ENCODE results near the gene MAP3K4. TPM values are rescaled to one million over a fixed set of nuclear protein-coding genes. Genes with fewer than 3 reads are reported as not detected.

Gene MAP3K4
- polyA plus RNA-seq, 1 experiment: 12.7 TPM

GRCh38 chr6:161139766-161140553, 148.4 kb downstream of the MAP3K4 start:
- ChIA-PET CTCF (interaction anchor here (1.0 to 1.5 kb wide), 4 partner anchors 13 to 232 kb away, joined by 3 to 11 read pairs (median 4); no protein-coding TSS in a partner anchor), POLR2A (no interaction called here)
- TF ChIP-seq CTCF (IDR thresholded peaks at IDR 0.05; ENCODE audit: low read depth, low read length): no peak
- H3K4me3 ChIP-seq (ENCODE audit: low read depth, low read length): no peak overlapping the region
- H3K27me3 ChIP-seq (ENCODE audit: control insufficient read depth, insufficient read depth, low read length): no peaks in the 10 kb centered on the region
- H3K9me3 ChIP-seq (ENCODE audit: control insufficient read depth, insufficient read depth, low read length): peaks cover 4% of the 10 kb centered on the region; the same call in 1 of the 2 replicates
- no peak for DNase-seq (ENCODE audit: low read depth, low spot score)
- no peak overlapping the region for H3K27ac ChIP-seq (ENCODE audit: low read depth, low read length)

GRCh38 chr6:161140554-161140875, 148.9 kb downstream of the MAP3K4 start:
- H3K4me3 ChIP-seq (ENCODE audit: low read depth, low read length): no peak overlapping the region
- no peak overlapping the region for H3K27ac ChIP-seq (ENCODE audit: low read depth, low read length)
- POLR2A ChIA-PET: no interaction called here
- H3K27me3 ChIP-seq (ENCODE audit: control insufficient read depth, insufficient read depth, low read length): no peaks in the 10 kb centered on the region
- peaks cover 4% of the 10 kb centered on the region; the same call in 1 of the 2 replicates for H3K9me3 ChIP-seq (ENCODE audit: control insufficient read depth, insufficient read depth, low read length)
- CTCF ChIA-PET: interaction anchor here (1.0 to 1.5 kb wide), 4 partner anchors 12 to 232 kb away, joined by 3 to 11 read pairs (median 4); no protein-coding TSS in a partner anchor
- DNase-seq (ENCODE audit: low read depth, low spot score): no peak
- TF ChIP-seq CTCF (IDR thresholded peaks at IDR 0.05; ENCODE audit: low read depth, low read length): no peak

- no peaks in the 10 kb centered on the region for H3K27me3 ChIP-seq (ENCODE audit: control insufficient read depth, insufficient read depth, low read length)
- no peak overlapping the region for H3K4me3 ChIP-seq (ENCODE audit: low read depth, low read length)
- CTCF ChIA-PET: interaction anchor here (1.0 to 1.5 kb wide), 4 partner anchors 12 to 231 kb away, joined by 3 to 11 read pairs (median 4); no protein-coding TSS in a partner anchor
- TF ChIP-seq CTCF (IDR thresholded peaks at IDR 0.05; ENCODE audit: low read depth, low read length): no peak
- H3K27ac ChIP-seq (ENCODE audit: low read depth, low read length): no peak overlapping the region
- DNase-seq (ENCODE audit: low read depth, low spot score): no peak
- H3K9me3 ChIP-seq (ENCODE audit: control insufficient read depth, insufficient read depth, low read length): peaks cover 4% of the 10 kb centered on the region; the same call in 1 of the 2 replicates
- POLR2A ChIA-PET: no interaction called here
Measured at GRCh38 chr6:161141173-161141572, 149.6 kb downstream of the MAP3K4 start.

- no peak overlapping the region for H3K4me3 ChIP-seq (ENCODE audit: low read depth, low read length)
- H3K27ac ChIP-seq (ENCODE audit: low read depth, low read length): no peak overlapping the region
- peaks cover 4% of the 10 kb centered on the region; the same call in 1 of the 2 replicates for H3K9me3 ChIP-seq (ENCODE audit: control insufficient read depth, insufficient read depth, low read length)
- DNase-seq (ENCODE audit: low read depth, low spot score): no peak
- ChIA-PET CTCF (interaction anchor here (2.0 kb wide), 1 partner anchor 228 kb away, joined by 11 read pairs; no protein-coding TSS in a partner anchor), POLR2A (no interaction called here)
- H3K27me3 ChIP-seq (ENCODE audit: control insufficient read depth, insufficient read depth, low read length): no peaks in the 10 kb centered on the region
- TF ChIP-seq CTCF (IDR thresholded peaks at IDR 0.05; ENCODE audit: low read depth, low read length): no peak
Measured at GRCh38 chr6:161142957-161143296, 151.4 kb downstream of the MAP3K4 start.
